Stimulated activated CD8-positive, alpha-beta memory T cell treated with anti-CD3 and anti-CD28 coated beads, Interleukin-7, amount 100 ng/mL, for 24 hours (primary cell): Measurements from ENCODE around the gene ATG9B.
A peak's percentile ranks its signal among the peaks of the same experiment; 100 is the strongest.
"Not testable (repeated sequence)": the region's sequence is repeated elsewhere in the genome, so short reads cannot be mapped to it uniquely, and the experiment has no call there.

Experiments
- DNase-seq: peaks from one replicate; pipeline ENCODE4 v3.0.0-alpha.2; 2020; ENCODE audit warnings: low read depth

Gene ATG9B

GRCh38 chr7:151017370-151017952 is 6.8 kb downstream of the ATG9B start:
- no peak for DNase-seq

GRCh38 chr7:151016942-151017341 is 7.4 kb downstream of the ATG9B start:
- no peak for DNase-seq

GRCh38 chr7:151016505-151016904 is 7.8 kb downstream of the ATG9B start:
- no peak for DNase-seq

- DNase-seq: no peak
Observed at GRCh38 chr7:151015967-151016366, 8.3 kb downstream of the ATG9B start.

- DNase-seq: no peak
Observed at GRCh38 chr7:151014950-151015349, 9.3 kb downstream of the ATG9B start.

- peak; percentile 71 for DNase-seq
Observed at GRCh38 chr7:151013733-151014497, 10.4 kb downstream of the ATG9B start.

- DNase-seq: no peak
Observed at GRCh38 chr7:151013356-151013732, 10.9 kb downstream of the ATG9B start.

GRCh38 chr7:151012911-151013347 is 11.4 kb downstream of the ATG9B start:
- no peak for DNase-seq

GRCh38 chr7:151012031-151012692 is 12.1 kb downstream of the ATG9B start:
- no peak for DNase-seq

- DNase-seq: not testable (repeated sequence)
Observed at GRCh38 chr7:151011616-151012015, 12.7 kb downstream of the ATG9B start.

- no peak for DNase-seq
Observed at GRCh38 chr7:151011097-151011409, 13.2 kb downstream of the ATG9B start.

GRCh38 chr7:151010307-151011096 is 13.8 kb downstream of the ATG9B start:
- no peak for DNase-seq

GRCh38 chr7:151010037-151010306 is 14.3 kb downstream of the ATG9B start:
- no peak for DNase-seq

GRCh38 chr7:151009327-151010036 is 14.8 kb downstream of the ATG9B start:
- DNase-seq: no peak

- DNase-seq: peak; percentile 68
Observed at GRCh38 chr7:151008511-151009323, 15.6 kb downstream of the ATG9B start.

- DNase-seq: no peak
Observed at GRCh38 chr7:151008143-151008510, 16.2 kb downstream of the ATG9B start.

- no peak for DNase-seq
Observed at GRCh38 chr7:151007469-151007898, 16.8 kb downstream of the ATG9B start.

- DNase-seq: no peak
Observed at GRCh38 chr7:151006590-151007300, 17.5 kb downstream of the ATG9B start.

GRCh38 chr7:151005566-151005965 is 18.7 kb downstream of the ATG9B start:
- no peak for DNase-seq

GRCh38 chr7:151003572-151003971 is 20.7 kb downstream of the ATG9B start:
- no peak for DNase-seq

GRCh38 chr7:151001546-151001945 is 22.7 kb downstream of the ATG9B start:
- DNase-seq: no peak
